ENCODE data around the gene FANCI.

GRCh38 chr15:89243691-89244573 is at the start of gene FANCI:
- TF ChIP-seq CTCF (conservative IDR thresholded peaks at IDR 0.05) = peak; percentile 83
- peak; percentile 89 for TF ChIP-seq ZFX (IDR thresholded peaks at IDR 0.05)
